ENCODE results near the gene FTCDNL1. TPM values are rescaled to one million over a fixed set of nuclear protein-coding genes. Genes with fewer than 3 reads are reported as not detected.

Gene FTCDNL1
- polyA plus RNA-seq, 3 donors, result 1.2 to 1.8 (median 1.2) TPM

Other genes with a start within 250 kb of the FTCDNL1 start
- gene C2orf69, start 60.1 kb upstream of the FTCDNL1 start, polyA plus RNA-seq (ENCODE audit: insufficient read length in 3 of 3), result 10 to 100 TPM; 11.6 to 12.9 (median 12.2) TPM
- 10 to 100 TPM; 12.9 to 13.3 (median 13.2) TPM for gene TYW5, start 104.3 kb upstream of the FTCDNL1 start, polyA plus RNA-seq (ENCODE audit: insufficient read length in 3 of 3)
- gene MAIP1, start 104.4 kb upstream of the FTCDNL1 start, polyA plus RNA-seq (ENCODE audit: insufficient read length in 3 of 3), result 10 to 100 TPM; 36.6 to 42.0 (median 40.4) TPM